Glomerular visceral epithelial cell (primary cell): ENCODE results near the gene DMP1.

Source experiments
- DNase-seq: peaks from one replicate; pipeline ENCODE4 v3.0.0-alpha.2; 2016; ENCODE audit errors: extremely low spot score

DMP1 gene, protein sequence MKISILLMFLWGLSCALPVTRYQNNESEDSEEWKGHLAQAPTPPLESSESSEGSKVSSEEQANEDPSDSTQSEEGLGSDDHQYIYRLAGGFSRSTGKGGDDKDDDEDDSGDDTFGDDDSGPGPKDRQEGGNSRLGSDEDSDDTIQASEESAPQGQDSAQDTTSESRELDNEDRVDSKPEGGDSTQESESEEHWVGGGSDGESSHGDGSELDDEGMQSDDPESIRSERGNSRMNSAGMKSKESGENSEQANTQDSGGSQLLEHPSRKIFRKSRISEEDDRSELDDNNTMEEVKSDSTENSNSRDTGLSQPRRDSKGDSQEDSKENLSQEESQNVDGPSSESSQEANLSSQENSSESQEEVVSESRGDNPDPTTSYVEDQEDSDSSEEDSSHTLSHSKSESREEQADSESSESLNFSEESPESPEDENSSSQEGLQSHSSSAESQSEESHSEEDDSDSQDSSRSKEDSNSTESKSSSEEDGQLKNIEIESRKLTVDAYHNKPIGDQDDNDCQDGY

DNA sequence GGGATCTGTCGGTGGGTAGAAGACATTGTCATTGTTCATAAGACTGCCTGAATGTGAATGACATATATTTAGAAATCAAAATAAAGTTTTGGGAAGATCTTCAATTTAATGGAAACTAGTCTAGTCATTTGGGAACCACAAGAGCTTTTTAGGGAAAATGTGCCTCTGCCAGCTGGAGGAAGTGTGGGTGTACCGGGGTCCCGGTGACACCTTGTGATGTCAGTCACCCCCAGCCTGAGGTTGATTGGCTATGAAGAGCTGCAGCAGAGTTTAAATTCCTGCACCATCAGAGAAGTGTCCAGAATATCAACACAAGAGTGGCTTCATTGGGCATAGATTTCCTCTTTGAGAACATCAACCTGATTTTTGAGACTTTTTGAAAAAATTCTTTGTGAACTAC is at the start of gene DMP1:
DMP1 (plus strand) TSS at position 301 of the 400 bp plus-strand sequence. CDS start 6,213 bp downstream, outside the sequence.
- DNase-seq, result no peak

DNA sequence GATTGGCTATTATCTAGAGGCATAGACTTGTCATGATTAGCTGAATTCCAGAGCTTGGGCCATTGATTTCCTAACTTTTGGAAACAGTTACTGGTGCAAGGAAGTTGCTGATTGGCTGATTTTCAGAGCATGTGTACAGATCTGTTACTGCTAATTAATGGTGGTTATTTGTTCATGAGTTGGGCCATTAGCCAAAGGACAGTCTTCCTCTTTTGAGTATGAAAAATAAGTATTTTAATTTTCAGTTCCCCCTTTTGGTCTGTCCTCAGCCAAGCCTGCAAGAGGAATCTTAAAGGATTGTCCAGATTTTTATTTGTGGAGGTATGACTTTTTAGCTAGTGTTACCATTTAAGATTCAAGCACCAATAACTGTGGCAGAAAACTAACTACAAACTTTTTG is 48.7 kb upstream of the DMP1 start:
- DNase-seq, result no peak

DNA sequence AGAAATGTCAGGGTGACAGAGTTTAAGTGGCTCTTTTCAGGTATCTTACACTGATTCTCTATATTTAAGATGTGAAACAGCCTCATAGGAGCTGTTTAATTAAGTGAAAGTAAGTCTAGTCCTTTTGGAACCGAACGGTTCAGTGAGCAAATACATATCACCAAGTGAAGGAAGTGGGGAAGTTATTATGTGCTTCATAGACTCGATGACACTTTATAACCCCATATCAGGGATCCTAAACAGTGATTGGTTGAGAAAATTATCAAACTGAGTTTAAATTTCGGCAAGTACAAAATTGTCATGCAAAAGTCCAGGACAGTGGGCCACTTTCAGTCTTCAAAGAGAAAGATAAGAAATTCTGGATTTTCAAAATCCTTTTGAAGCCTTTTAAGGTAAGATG is 41.9 kb upstream of the DMP1 start, which contains the start of gene DSPP:
DSPP (plus strand) TSS at position 301 of the 400 bp plus-strand sequence. CDS start 2,380 bp downstream, outside the sequence.
- DNase-seq, result no peak

GRCh38 chr4:87614292-87614890 is 35.7 kb upstream of the DMP1 start:
- no peak for DNase-seq

DNA sequence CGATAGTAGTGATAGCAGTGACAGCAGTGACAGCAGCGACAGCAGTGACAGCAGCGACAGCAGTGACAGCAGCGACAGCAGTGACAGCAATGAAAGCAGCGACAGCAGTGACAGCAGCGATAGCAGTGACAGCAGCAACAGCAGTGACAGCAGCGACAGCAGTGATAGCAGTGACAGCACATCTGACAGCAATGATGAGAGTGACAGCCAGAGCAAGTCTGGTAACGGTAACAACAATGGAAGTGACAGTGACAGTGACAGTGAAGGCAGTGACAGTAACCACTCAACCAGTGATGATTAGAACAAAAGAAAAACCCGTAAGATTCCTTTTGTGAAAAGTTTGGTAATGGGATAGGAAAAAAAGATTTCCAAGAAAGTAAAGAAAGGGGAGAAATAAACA is 33.8 kb upstream of the DMP1 start:
- no peak for DNase-seq

DNA sequence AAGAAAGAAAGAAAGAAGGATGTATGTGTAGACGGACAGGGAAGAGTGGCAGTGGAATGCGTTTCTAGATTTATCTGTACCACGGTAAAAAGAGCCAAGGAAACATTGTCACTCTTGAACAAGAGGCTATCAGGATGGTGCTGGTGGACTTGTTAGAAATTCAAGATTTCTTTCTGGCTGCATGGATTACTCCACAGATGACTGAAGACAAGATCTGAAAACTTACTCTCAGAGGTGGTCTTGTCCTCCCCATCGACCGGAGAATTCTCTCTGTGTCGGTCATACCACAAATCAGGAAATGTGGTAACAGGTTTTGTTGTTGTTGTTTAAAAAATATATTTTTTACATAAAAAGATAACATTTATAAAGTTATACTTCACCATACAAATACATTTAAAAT is 30.0 kb upstream of the DMP1 start:
- DNase-seq, result no peak

- DNase-seq, result no peak
These were observed 29.6 kb upstream of the DMP1 start for GRCh38 chr4:87620491-87620890.

DNA sequence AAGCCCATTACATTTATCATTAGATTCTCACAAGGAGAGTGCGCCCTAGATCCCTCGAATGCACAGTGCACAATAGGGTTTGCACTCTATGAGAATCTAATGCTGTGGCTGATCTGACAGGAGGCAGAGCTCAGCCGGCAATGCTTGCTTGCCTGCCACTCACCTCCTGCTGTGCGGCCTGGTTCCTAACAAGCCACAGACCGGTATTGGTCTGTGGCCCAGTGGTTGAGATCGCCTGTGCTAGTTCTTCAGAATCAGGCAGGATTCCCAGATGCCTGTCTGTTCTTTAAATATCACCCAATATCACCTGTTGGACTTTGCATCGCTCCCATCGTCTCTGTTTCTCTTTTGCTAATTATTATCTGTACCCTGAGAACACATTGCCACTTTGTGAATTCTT is 27.8 kb upstream of the DMP1 start:
- DNase-seq, result no peak

DNA sequence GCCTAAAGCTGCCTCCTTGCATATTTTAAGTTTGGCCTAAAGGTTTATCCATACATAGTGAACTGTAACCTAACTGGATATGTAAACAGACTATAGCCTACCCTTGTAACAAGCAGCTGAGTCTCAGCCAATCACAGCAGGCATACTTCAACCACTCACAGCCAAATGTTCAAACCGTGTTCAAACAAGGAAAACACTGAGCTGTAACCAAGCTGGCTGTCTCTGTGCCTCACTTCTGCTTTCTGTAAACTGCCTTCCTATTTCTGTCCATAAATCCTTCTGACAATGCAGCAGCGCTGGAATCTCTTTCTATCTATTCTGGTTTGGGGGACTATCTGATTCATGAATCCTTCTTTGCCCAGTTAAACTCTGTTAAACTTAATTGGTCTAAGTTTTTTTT is 25.4 kb upstream of the DMP1 start:
- DNase-seq, result no peak

GRCh38 chr4:87631668-87632067 is 18.4 kb upstream of the DMP1 start:
- no peak for DNase-seq

DNA sequence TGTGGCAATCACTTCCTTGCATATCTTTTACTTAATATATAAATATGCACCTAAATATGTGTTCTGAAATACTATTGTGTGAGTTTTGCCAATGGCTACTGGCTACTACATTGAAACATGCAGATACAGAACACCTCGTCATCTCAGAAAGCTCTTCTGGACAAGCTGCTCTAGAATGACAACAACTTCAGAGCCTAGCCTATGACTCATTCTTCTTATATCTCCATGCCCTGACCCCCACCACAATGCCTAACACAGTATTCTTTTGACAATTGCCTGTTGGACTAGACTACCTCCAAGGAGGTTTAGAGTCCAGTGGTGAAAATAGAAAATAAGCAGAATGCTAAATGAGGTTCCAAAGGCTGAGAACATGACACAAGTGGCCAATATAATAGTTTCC is 17.6 kb upstream of the DMP1 start:
- no peak for DNase-seq

DNA sequence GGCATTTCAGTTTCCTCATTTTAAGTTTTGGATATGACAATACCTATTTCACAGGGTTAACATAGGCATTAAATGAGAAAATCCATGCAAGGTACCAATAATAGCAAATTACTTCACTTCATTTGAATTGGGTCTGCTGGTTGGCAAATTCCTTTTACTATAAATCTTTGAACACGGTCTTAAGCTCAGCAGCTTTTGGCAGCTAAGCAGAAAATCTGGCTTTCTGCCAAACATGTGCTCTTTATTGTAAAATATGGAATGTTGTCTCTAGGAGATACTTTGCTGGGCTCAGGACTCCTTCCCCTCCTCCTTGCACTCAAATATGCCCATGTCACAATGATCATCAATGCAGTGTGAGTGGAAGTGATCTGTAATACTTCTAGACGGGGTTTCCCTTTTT is 16.8 kb upstream of the DMP1 start:
- peak; percentile 12 for DNase-seq

- no peak for DNase-seq
These were observed 5.8 kb upstream of the DMP1 start for GRCh38 chr4:87644286-87644685.

DNA sequence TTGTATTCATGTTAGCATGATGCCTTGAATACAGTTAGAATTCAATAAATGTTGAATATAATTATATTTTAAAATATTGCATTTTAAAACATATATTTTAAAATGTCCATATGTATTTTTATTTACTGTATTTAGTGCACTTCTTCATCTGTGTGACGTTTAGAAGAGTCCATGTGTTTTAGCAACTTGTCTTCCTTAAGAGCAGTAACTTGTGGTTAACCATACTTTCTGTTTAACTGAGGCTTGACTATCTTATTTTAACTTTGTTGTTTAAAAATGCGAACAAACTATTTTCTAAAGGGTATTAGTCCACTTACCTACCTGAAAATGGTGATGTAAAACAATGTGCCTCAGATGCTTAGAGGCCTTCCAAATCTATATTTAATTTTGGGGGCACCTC is 858 bp downstream of the DMP1 start:
- no peak for DNase-seq

DNA sequence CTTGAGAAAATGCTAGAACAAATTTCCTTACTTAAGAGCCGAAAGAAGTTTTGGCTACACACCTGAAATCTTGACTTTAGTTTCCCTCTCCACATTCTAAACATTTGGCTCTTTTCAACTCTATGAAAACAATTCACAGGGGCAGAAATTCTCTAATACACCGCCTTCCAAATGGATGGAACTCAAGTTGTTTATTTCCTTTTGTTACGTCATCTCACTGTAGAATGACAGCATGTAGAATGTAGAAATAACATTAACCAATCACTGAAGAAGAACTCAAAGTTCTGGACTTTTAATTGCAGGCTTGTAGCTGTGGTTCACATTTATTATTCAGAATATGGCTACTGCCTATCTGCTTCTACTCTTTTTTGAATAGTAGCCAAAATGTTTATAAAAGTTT is 1.9 kb downstream of the DMP1 start:
- no peak for DNase-seq

DNA sequence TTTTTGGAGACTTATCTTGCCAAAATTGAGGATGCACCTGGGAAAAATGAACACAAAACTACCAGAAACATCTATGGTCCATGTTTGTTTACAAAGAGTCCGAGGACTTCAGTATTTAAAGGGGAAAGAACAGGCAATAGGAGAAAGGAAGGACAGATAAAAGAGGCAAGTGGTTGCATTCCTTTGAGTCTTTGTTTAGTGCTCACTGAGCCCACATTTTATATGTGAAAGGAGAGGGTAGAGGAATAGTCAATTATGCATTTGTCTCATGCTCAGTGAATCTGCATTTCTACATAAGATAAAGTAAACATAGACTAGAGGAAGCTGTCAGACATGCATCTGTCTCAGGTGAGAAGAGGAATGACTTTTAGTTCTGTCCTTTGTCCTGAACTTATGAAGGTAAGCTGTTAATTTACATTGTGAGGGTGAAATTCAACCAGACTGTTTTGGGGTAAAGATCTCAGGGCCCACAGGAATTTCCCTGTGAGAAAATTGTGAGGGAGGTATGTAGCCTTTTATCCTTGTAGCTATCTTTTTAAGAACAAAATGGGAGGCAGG is 4.5 kb downstream of the DMP1 start:
- DNase-seq, result no peak

- peak; percentile 72 for DNase-seq
These were observed 7.4 kb downstream of the DMP1 start for GRCh38 chr4:87657525-87657924.

DNA sequence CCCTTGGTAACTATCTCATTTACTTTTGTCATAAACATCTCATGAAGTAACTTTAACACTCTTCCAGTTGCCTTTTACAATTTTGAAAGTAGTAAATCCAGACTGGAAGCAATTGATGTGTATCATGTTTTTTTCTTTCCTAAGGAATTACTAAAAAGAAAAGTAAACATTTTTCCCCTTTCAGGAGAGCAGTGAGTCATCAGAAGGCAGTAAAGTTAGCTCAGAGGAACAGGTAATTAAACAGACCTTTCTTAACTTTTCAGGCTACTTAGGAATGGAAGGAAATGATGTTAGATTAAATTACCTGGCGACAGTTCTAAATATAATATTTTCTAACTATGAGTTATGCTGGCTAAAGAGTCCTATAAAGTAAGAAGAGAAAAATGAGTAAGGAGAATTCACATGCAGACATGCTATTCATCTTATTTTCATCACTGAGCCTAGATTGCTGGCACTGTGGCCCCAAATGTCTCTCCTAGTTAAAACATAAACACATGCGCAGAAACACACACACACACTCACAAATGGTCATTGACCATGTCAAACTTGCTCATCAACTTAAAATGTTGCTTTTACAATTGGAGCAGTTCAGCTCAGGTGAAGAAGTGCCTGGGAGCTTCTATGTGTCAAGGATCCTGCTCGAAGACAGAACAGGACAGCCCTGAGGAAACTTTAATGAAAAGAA is 9.3 kb downstream of the DMP1 start:
- peak; percentile 18 for DNase-seq

- no peak for DNase-seq
These were observed 12.8 kb downstream of the DMP1 start for GRCh38 chr4:87662871-87663270.

DNA sequence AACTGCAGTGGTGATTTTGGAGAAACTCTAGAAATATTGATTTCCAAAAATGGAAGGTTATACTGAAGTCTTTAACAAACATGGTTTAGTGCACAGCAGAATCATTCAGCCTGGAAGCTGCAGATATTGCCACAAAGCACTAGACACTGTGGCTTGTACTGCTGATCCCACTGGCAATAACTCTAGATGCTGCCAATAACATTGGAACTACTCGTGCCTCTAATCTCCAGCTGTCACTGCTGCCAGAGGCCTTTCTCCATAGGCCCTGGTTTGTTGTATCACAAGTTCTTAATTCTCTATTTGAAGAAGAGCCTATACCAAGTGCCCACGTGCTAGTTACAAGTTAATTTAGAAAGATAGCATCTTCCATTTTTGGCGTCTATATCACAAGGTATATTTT is 19.3 kb downstream of the DMP1 start:
- DNase-seq, result no peak

- DNase-seq, result no peak
These were observed 27.7 kb downstream of the DMP1 start for GRCh38 chr4:87677731-87678130.

DNA sequence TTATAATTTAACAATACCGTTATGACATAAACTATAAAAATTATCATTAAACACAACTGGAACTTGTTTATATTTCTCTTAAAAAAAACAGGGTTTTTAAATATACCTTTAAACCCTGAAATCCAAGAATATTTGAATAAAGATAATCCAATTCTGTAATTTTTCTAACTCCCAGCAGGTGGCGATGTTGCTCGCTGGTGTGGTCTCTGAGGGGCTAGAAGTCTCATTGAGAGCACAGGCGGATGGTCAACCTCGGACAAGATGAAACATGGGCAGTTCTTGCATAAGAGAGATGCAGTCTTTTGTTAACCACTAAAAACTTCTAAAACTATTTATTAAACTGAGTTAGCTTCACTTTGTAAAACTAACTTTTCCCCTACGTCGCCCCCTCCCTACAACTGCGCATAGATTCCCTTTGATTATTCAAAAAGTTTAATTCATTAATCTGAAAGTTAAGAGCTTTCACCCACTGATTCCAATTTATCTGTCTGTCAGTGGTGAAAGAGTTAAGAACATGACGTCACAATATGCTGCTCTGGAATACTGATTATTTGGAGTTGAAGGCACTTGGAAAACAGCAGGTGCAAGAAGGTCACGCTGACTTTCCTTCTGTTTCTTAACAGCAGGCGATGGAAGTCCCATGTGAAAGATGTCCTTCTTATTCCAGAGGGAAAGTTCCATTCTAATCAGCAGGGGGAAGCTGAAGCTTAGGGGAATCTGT is 29.5 kb downstream of the DMP1 start:
- peak; percentile 73 for DNase-seq
